ENCODE results near the gene CPAMD8. TPM values are rescaled to one million over a fixed set of nuclear protein-coding genes. Genes with fewer than 3 reads are reported as not detected.

The CPAMD8 gene
- total and polyA plus RNA-seq, 2 donors (not counting 3 experiments of a cell fraction or from before 2014, with no cell fraction given): 2.2 to 3.9 TPM

GRCh38 chr19:16891696-16892382 lies 134.8 kb downstream of the CPAMD8 start:
- H3K79me2 ChIP-seq (ENCODE audit: control insufficient read depth, insufficient read depth, low read length): no peaks in the 10 kb centered on the region
- no peak overlapping the region for H3K9ac ChIP-seq (replicated peaks; ENCODE audit: extremely low read depth, insufficient read depth, low read length)
- no peaks in the 10 kb centered on the region for H3K9me3 ChIP-seq (replicated peaks; ENCODE audit: control insufficient read depth, insufficient read depth, low read length)
- H4K20me1 ChIP-seq (replicated peaks; ENCODE audit: control insufficient read depth, extremely low read depth, insufficient read depth, low read length): no peaks in the 10 kb centered on the region
- no peak overlapping the region for H2AFZ ChIP-seq (ENCODE audit: low read depth, low read length)
- intact Hi-C loops (cut with micrococcal nuclease) (no loop called here), dilution Hi-C loops (cut with MboI; ENCODE audit: extremely low pct_ligation_motif_present, low sequenced_read_pairs) (no loop called here)
- peaks cover 14% of the 10 kb centered on the region for H3K4me1 ChIP-seq (ENCODE audit: control insufficient read depth, extremely low read depth, insufficient read depth, low read length)
- CTCF ChIA-PET: no interaction called here
- DNase-seq (ENCODE audit: low read depth, low spot score) (no peak), FAIRE-seq (no peak)
- TF ChIP-seq MYC (IDR thresholded peaks at IDR 0.05; ENCODE audit: low read depth, low read length) (no peak), CTCF (IDR thresholded peaks at IDR 0.05; ENCODE audit: extremely low read depth in 1 of 2, insufficient read depth in 1 of 2, low read depth in 1 of 2, low read length in 2 of 2) (no peak), JUN (IDR thresholded peaks at IDR 0.05; ENCODE audit: borderline replicate concordance, insufficient read depth, insufficient read length, low read depth) (no peak), POLR2AphosphoS5 (IDR thresholded peaks at IDR 0.05; ENCODE audit: insufficient read depth, low read depth, low read length) (no peak), FOS (IDR thresholded peaks at IDR 0.05; ENCODE audit: borderline replicate concordance, insufficient read depth, low read length) (no peak), POLR2A (IDR thresholded peaks at IDR 0.05; ENCODE audit: low read depth, low read length) (no peak), EZH2 (IDR thresholded peaks at IDR 0.05; ENCODE audit: borderline replicate concordance, low read depth, low read length, severe bottlenecking) (no peak), MAX (IDR thresholded peaks at IDR 0.05; ENCODE audit: insufficient read depth, insufficient read length) (no peak), GATA2 (IDR thresholded peaks at IDR 0.05; ENCODE audit: insufficient read depth, insufficient read length, low read depth, low read length) (no peak)
- H3K36me3 ChIP-seq (ENCODE audit: control insufficient read depth in 2 of 2, extremely low read depth in 1 of 2, insufficient read depth in 2 of 2, low read length in 2 of 2): no peaks in the 10 kb centered on the region
- no peak overlapping the region for H3K4me3 ChIP-seq (replicated peaks in 1 of 3; ENCODE audit: insufficient read depth in 1 of 3, low read depth in 1 of 3, low read length in 3 of 3)
- POLR2A ChIA-PET: no interaction called here
- H3K27me3 ChIP-seq (ENCODE audit: control insufficient read depth in 2 of 2, insufficient read depth in 2 of 2, low read length in 2 of 2): no peaks in the 10 kb centered on the region
- H3K4me2 ChIP-seq (ENCODE audit: insufficient read depth, low read length): no peak overlapping the region
- no peaks in the 10 kb centered on the region for H3K9me1 ChIP-seq (replicated peaks; ENCODE audit: control insufficient read depth, extremely low read depth, insufficient read depth, low read length)
- no TSS peak for BruUV-seq (replicated peaks)
- H3K27ac ChIP-seq (ENCODE audit: insufficient read depth, low read depth, low read length): no peak overlapping the region

Measured in endothelial cell of umbilical vein (primary cell).